HEK293 (cell line): ENCODE data around the gene DPYSL4.

ENCODE experiments used
- CTCF ChIP-seq: fragments of 450-650 bp; formaldehyde crosslinking; IDR thresholded peaks from 2 replicates; pipeline ENCODE4 v1.5.1; 2016; ENCODE audit warnings: missing biosample characterization, missing genetic modification characterization
- HOXA7 ChIP-seq: sonication (generic); formaldehyde crosslinking; IDR thresholded peaks from 2 replicates; pipeline ENCODE4 v1.8.1; 2022; ENCODE audit warnings: missing genetic modification reagents, borderline replicate concordance
- SETDB1 ChIP-seq: IDR thresholded peaks from one replicate; pipeline ENCODE4 v1.6.1; 2017; ENCODE audit warnings: mild to moderate bottlenecking, low read length, moderate library complexity, mixed read lengths; ENCODE audit not compliant: insufficient read length
- YY1 ChIP-seq: fragments of 450-650 bp; formaldehyde crosslinking; IDR thresholded peaks from 2 replicates; pipeline ENCODE4 v1.5.1; 2018; ENCODE audit warnings: missing biosample characterization, missing genetic modification characterization
- ZBTB11 ChIP-seq: fragments of 450-650 bp; formaldehyde crosslinking; conservative IDR thresholded peaks from 2 replicates; pipeline ENCODE4 v1.5.1; 2016; ENCODE audit warnings: low read depth, missing biosample characterization, missing genetic modification characterization
- ZFHX2 ChIP-seq: fragments of 450-650 bp; formaldehyde crosslinking; conservative IDR thresholded peaks from 2 replicates; pipeline ENCODE4 v1.5.1; 2016; ENCODE audit warnings: missing biosample characterization, missing genetic modification characterization
- ZNF133 ChIP-seq: fragments of 450-650 bp; formaldehyde crosslinking; IDR thresholded peaks from 2 replicates; pipeline ENCODE4 v1.5.1; 2016; ENCODE audit warnings: missing biosample characterization, missing genetic modification characterization
- ZNF266 ChIP-seq: fragments of 450-650 bp; formaldehyde crosslinking; IDR thresholded peaks from 2 replicates; pipeline ENCODE4 v1.5.1; 2016; ENCODE audit warnings: missing biosample characterization, missing genetic modification characterization, low read depth
- ZNF311 ChIP-seq: fragments of 450-650 bp; formaldehyde crosslinking; IDR thresholded peaks from 2 replicates; pipeline ENCODE4 v1.5.1; 2017; ENCODE audit warnings: missing biosample characterization, missing genetic modification characterization, borderline replicate concordance
- ZNF449 ChIP-seq: fragments of 450-650 bp; formaldehyde crosslinking; IDR thresholded peaks from 2 replicates; pipeline ENCODE4 v1.5.1; 2017; ENCODE audit warnings: missing biosample characterization, mild to moderate bottlenecking, missing genetic modification characterization, moderate library complexity
- ZNF561 ChIP-seq: fragments of 450-650 bp; IDR thresholded peaks from 2 replicates; pipeline ENCODE4 v1.5.1; 2018; ENCODE audit warnings: missing biosample characterization, missing genetic modification characterization, borderline replicate concordance
- ZNF580 ChIP-seq: fragments of 450-650 bp; formaldehyde crosslinking; IDR thresholded peaks from 2 replicates; pipeline ENCODE4 v1.5.1; 2016; ENCODE audit warnings: missing biosample characterization, missing genetic modification characterization
- ZNF707 ChIP-seq: fragments of 450-650 bp; formaldehyde crosslinking; IDR thresholded peaks from 2 replicates; pipeline ENCODE4 v1.5.1; 2016; ENCODE audit warnings: missing biosample characterization, missing genetic modification characterization

- TF ChIP-seq ZNF580 (tag by site-specific recombination) (no peak), YY1 (tag by site-specific recombination) (no peak), ZNF561 (no peak), ZBTB11 (tag by site-specific recombination) (no peak), ZFHX2 (tag by site-specific recombination) (no peak), ZNF266 (tag by site-specific recombination) (no peak), ZNF311 (tag by site-specific recombination) (no peak), CTCF (no peak), HOXA7 (CRISPR knock-in tag) (no peak), ZNF707 (tag by site-specific recombination) (no peak), SETDB1 (no peak), ZNF133 (tag by site-specific recombination) (no peak), ZNF449 (tag by site-specific recombination) (no peak)
These were observed 10.7 kb upstream of the DPYSL4 start for GRCh38 chr10:132175907-132176581.
